Gastrocnemius medialis (tissue), 4 donors: ENCODE measurements around the gene FGR. TPM values are rescaled to one million over a fixed set of nuclear protein-coding genes. Genes with fewer than 3 reads are reported as not detected.

Experiments used
- ATAC-seq, 2 donors: fragments of 150-250 bp; one replicate each; pipeline ENCODE4 v1.9.1; 2016
- DNase-seq, 2 donors: peaks; one replicate each; pipeline ENCODE4 v3.0.0-alpha.2; 2019
- H3K27ac ChIP-seq, 4 donors: fragments of 200-600 bp; sonication (generic); 1 replicate in 1 of 4; 2 replicates in 3 of 4; pipeline ENCODE4 v1.5.1; 2016 to 2018; ENCODE audit warnings: mild to moderate bottlenecking in 2 of 4, moderate library complexity in 1 of 4
- H3K27me3 ChIP-seq, 3 donors: fragments of 200-600 bp; sonication (generic) in 2 of 3; 1 replicate in 1 of 3; 2 replicates in 2 of 3; pipeline versions ENCODE4 v1.5.1 to v1.6.0; 2016 to 2019; ENCODE audit warnings: mild to moderate bottlenecking in 1 of 3, moderate library complexity in 1 of 3
- H3K36me3 ChIP-seq, 2 donors: fragments of 200-600 bp; sonication (generic) in 1 of 2; one replicate each; pipeline ENCODE4 v1.5.1; 2017 to 2018
- H3K4me1 ChIP-seq, 2 donors: fragments of 200-600 bp; sonication (generic) in 1 of 2; one replicate each; pipeline ENCODE4 v1.5.1; 2016 to 2017; ENCODE audit warnings: mild to moderate bottlenecking in 2 of 2
- H3K4me3 ChIP-seq, 4 donors: fragments of 200-600 bp; sonication (generic) in 3 of 4; 1 replicate in 1 of 4; 2 replicates in 3 of 4; pipeline ENCODE4 v1.5.1; 2016 to 2019; ENCODE audit warnings: mild to moderate bottlenecking in 2 of 4
- H3K9me3 ChIP-seq, 3 donors: fragments of 200-600 bp; sonication (generic) in 2 of 3; 1 replicate in 1 of 3; 2 replicates in 2 of 3; pipeline ENCODE4 v1.5.1; 2016 to 2019
- CTCF ChIP-seq, 5 experiments: fragments of 450-650 bp in 3 of 5; fragments of 200-600 bp in 2 of 5; sonication (generic) in 2 of 5; IDR thresholded peaks in 4 of 5; conservative IDR thresholded peaks in 1 of 5; 1 replicate in 4 of 5; 2 replicates in 1 of 5; pipeline ENCODE4 v1.5.1; 2016 to 2019; ENCODE audit warnings: antibody characterized with exemption in 5 of 5, mild to moderate bottlenecking in 3 of 5, moderate library complexity in 3 of 5
- POLR2A ChIP-seq, 2 donors: fragments of 450-650 bp; IDR thresholded peaks; one replicate each; pipeline ENCODE4 v1.6.1; 2017; ENCODE audit warnings: antibody characterized with exemption in 2 of 2, mild to moderate bottlenecking in 2 of 2, moderate library complexity in 2 of 2
- in situ Hi-C, 4 donors: fragments of 200-750 bp; cut with MboI; loops; one replicate each; pipeline versions ENCODE4 v1.15.0 to v1.8.0; 2017; ENCODE audit warnings: low sequenced_read_pairs in 4 of 4
- intact Hi-C: fragments of 100-400 bp; cut with DNase I; formaldehyde crosslinking; loops from one replicate; pipeline ENCODE4 v1.15.1; 2023; ENCODE audit warnings: low total_unique reads
- total RNA-seq, 4 donors: library from RNA; depleted of rRNA; stranded (reverse); fragments of >200 nt; gene quantifications; one replicate each; pipeline versions ENCODE4 v1.1.0 to v1.2.3, GENCODE V29; 2016

The FGR gene
- total RNA-seq, 4 donors from 2014 or later, result 1.3 to 5.8 (median 4.7) TPM

- no peak for ATAC-seq
- intact Hi-C loops, result no loop called here
- Histone ChIP-seq H3K9me3 (no peaks in the 10 kb centered on the region), H3K27ac (peak overlapping the region; percentile 95 to 100 (median 98)), H3K4me3 (peak overlapping the region in 1 of 4 donors; percentile 29), H3K36me3 (no peaks in the 10 kb centered on the region), H3K4me1 (peaks cover 95 to 96% of the 10 kb centered on the region in 2 donors), H3K27me3 (no peaks in the 10 kb centered on the region)
- no peak for DNase-seq
- TF ChIP-seq CTCF (IDR thresholded peaks at IDR 0.05 in 4 of 5, conservative IDR thresholded peaks at IDR 0.05 in 1 of 5) (no peak), POLR2A (IDR thresholded peaks at IDR 0.05) (no peak)
- in situ Hi-C loops, result no loop called here
Observed at GRCh38 chr1:27567146-27567526, 67.8 kb downstream of the FGR start.

- in situ Hi-C loops (no loop called here), intact Hi-C loops (no loop called here)
- H3K27ac ChIP-seq, result peak overlapping the region; percentile 95 to 100 (median 98)
- ATAC-seq, result no peak
- TF ChIP-seq POLR2A (IDR thresholded peaks at IDR 0.05) (no peak), CTCF (IDR thresholded peaks at IDR 0.05 in 4 of 5, conservative IDR thresholded peaks at IDR 0.05 in 1 of 5) (no peak)
- no peaks in the 10 kb centered on the region for H3K36me3 ChIP-seq
- peak overlapping the region in 1 of 4 donors; percentile 29 for H3K4me3 ChIP-seq
- no peaks in the 10 kb centered on the region for H3K9me3 ChIP-seq
- no peaks in the 10 kb centered on the region for H3K27me3 ChIP-seq
- peak in 1 of 2 donors; percentile 75 for DNase-seq
- H3K4me1 ChIP-seq, result peaks cover 94 to 96% of the 10 kb centered on the region in 2 donors
Observed at GRCh38 chr1:27566462-27567145, 68.4 kb downstream of the FGR start.

- no peak for TF ChIP-seq POLR2A (IDR thresholded peaks at IDR 0.05)
- no peak for TF ChIP-seq CTCF (IDR thresholded peaks at IDR 0.05 in 4 of 5, conservative IDR thresholded peaks at IDR 0.05 in 1 of 5)
- no peaks in the 10 kb centered on the region for H3K9me3 ChIP-seq
- peaks cover 89 to 96% of the 10 kb centered on the region in 2 donors for H3K4me1 ChIP-seq
- DNase-seq, result no peak
- no peaks in the 10 kb centered on the region for H3K36me3 ChIP-seq
- no peak for ATAC-seq
- H3K27ac ChIP-seq, result peak overlapping the region; percentile 95 to 100 (median 98)
- no peaks in the 10 kb centered on the region for H3K27me3 ChIP-seq
- in situ Hi-C loops, result no loop called here
- intact Hi-C loops, result no loop called here
- H3K4me3 ChIP-seq, result peak overlapping the region in 3 of 4 donors; percentile 22 to 51 (median 34)
Observed at GRCh38 chr1:27564710-27565649, 70.0 kb downstream of the FGR start.

GRCh38 chr1:27563591-27564471 lies 71.2 kb downstream of the FGR start:
- H3K4me1 ChIP-seq, result peaks cover 79 to 89% of the 10 kb centered on the region in 2 donors
- ATAC-seq, result peak; percentile 53 to 60
- H3K27me3 ChIP-seq, result no peaks in the 10 kb centered on the region
- no peaks in the 10 kb centered on the region for H3K36me3 ChIP-seq
- TF ChIP-seq POLR2A (IDR thresholded peaks at IDR 0.05), result peak; percentile 43 to 55
- no peak for TF ChIP-seq CTCF (IDR thresholded peaks at IDR 0.05 in 4 of 5, conservative IDR thresholded peaks at IDR 0.05 in 1 of 5)
- H3K4me3 ChIP-seq, result peak overlapping the region; percentile 15 to 51 (median 28)
- in situ Hi-C loops, result no loop called here
- peak overlapping the region; percentile 95 to 100 (median 98) for H3K27ac ChIP-seq
- intact Hi-C loops, result loop anchor here (2.0 kb wide), 1 partner anchor 21 kb away; no protein-coding TSS in a partner anchor
- DNase-seq, result peak; percentile 69 to 89
- H3K9me3 ChIP-seq, result no peaks in the 10 kb centered on the region
